Osteocyte (in vitro differentiated cells): ENCODE measurements around the gene LYPD4. TPM values are rescaled to one million over a fixed set of nuclear protein-coding genes. Genes with fewer than 3 reads are reported as not detected.

ENCODE experiments used
- DNase-seq: peaks from one replicate; pipeline ENCODE4 v3.0.0; 2021; ENCODE audit warnings: mixed read lengths; ENCODE audit not compliant: unreplicated experiment; ENCODE audit errors: extremely low spot score
- H3K27ac Mint-ChIP-seq: one replicate; pipeline ENCODE4 v1.8.0; 2021; ENCODE audit warnings: mild to moderate bottlenecking, mixed read lengths; ENCODE audit not compliant: unreplicated experiment
- H3K27me3 Mint-ChIP-seq: one replicate; pipeline ENCODE4 v1.8.0; 2021; ENCODE audit warnings: mixed read lengths; ENCODE audit not compliant: unreplicated experiment
- H3K36me3 Mint-ChIP-seq: one replicate; pipeline ENCODE4 v1.8.0; 2021; ENCODE audit warnings: mixed read lengths; ENCODE audit not compliant: unreplicated experiment
- H3K4me1 Mint-ChIP-seq: one replicate; pipeline ENCODE4 v1.8.0; 2021; ENCODE audit warnings: mixed read lengths; ENCODE audit not compliant: unreplicated experiment
- H3K4me3 Mint-ChIP-seq: one replicate; pipeline ENCODE4 v1.8.0; 2021; ENCODE audit warnings: mild to moderate bottlenecking, moderate library complexity, mixed read lengths; ENCODE audit not compliant: unreplicated experiment
- H3K9me3 Mint-ChIP-seq: one replicate; pipeline ENCODE4 v1.8.0; 2021; ENCODE audit warnings: mixed read lengths; ENCODE audit not compliant: unreplicated experiment
- total RNA-seq: library from RNA; stranded (reverse); gene quantifications from 2 replicates; pipeline ENCODE4 v1.2.1, GENCODE V29; 2021
- TF ChIP-seq, protein P1 (sequence below): fragments of 200-600 bp; sonication (generic); IDR thresholded peaks from 2 replicates; pipeline ENCODE4 v1.5.0; 2021; ENCODE audit warnings: antibody characterized with exemption, mild to moderate bottlenecking, moderate library complexity

The LYPD4 gene
- total RNA-seq, 1 donor from 2014 or later, result not detected

DNA sequence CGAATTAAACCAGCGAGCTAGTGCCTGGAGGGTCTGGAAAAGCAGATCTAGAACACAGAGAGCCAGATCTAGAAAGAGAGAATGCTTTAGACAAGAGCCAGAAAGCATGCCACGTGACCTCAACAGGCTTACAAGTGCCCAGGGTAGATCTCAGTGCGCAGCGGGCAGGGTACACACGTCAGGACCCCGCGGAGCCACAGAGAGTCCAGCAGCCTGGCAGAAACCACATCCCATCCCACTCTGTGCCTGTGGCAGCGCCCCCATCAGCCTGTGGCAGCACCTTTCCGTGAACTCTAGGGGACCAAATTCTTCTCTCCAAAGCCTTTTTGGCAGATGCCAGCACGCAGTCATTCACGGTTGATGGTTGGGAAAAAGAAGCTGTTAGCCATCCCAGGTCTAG, 44.4 kb upstream of the LYPD4 start:
- TF ChIP-seq, protein P1, sequence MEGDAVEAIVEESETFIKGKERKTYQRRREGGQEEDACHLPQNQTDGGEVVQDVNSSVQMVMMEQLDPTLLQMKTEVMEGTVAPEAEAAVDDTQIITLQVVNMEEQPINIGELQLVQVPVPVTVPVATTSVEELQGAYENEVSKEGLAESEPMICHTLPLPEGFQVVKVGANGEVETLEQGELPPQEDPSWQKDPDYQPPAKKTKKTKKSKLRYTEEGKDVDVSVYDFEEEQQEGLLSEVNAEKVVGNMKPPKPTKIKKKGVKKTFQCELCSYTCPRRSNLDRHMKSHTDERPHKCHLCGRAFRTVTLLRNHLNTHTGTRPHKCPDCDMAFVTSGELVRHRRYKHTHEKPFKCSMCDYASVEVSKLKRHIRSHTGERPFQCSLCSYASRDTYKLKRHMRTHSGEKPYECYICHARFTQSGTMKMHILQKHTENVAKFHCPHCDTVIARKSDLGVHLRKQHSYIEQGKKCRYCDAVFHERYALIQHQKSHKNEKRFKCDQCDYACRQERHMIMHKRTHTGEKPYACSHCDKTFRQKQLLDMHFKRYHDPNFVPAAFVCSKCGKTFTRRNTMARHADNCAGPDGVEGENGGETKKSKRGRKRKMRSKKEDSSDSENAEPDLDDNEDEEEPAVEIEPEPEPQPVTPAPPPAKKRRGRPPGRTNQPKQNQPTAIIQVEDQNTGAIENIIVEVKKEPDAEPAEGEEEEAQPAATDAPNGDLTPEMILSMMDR, result no peak
- no peak for DNase-seq
- H3K9me3 Mint-ChIP-seq, result no peaks in the 10 kb centered on the region
- H3K4me1 Mint-ChIP-seq, result peaks cover 21% of the 10 kb centered on the region
- peaks cover 3% of the 10 kb centered on the region for H3K36me3 Mint-ChIP-seq
- no peak overlapping the region for H3K27ac Mint-ChIP-seq
- H3K4me3 Mint-ChIP-seq, result no peak overlapping the region
- H3K27me3 Mint-ChIP-seq, result no peaks in the 10 kb centered on the region

DNA sequence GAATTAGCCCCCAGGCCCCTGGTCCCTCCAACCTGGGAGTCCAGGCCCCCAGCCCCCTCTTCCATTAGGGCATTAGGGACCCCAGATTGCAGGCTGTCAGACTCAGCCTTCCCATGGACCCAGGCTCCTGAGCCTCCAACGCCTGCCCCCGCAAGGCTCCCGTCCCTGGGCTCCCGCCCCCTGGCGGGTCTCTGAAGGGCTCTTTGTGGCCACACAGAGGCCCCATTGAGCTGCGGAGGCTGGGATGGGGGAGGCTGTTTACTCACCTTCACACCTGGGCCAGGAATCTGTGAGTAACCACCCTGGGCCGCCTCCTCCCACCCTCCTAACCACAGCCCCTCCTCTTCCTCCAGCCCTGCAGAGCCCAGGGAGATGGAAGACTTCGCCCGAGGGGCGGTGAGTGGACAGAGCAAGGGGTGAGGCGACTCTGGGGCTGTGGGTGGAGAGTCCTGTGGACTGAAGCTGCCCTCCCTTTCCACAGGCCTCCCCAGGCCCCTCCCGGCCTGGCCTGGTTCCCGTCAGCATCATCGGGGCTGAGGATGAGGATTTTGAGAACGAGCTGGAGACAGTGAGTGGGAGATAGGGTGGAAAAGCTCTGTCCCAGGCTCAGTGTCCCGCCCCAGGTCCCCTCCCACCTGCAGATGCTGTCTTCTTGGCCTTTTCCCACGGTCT, 43.4 kb upstream of the LYPD4 start:
- no peak overlapping the region for H3K27ac Mint-ChIP-seq
- no peaks in the 10 kb centered on the region for H3K9me3 Mint-ChIP-seq
- no peak overlapping the region for H3K4me3 Mint-ChIP-seq
- peaks cover 3% of the 10 kb centered on the region for H3K36me3 Mint-ChIP-seq
- TF ChIP-seq, protein P1, result no peak
- no peak for DNase-seq
- H3K27me3 Mint-ChIP-seq, result no peaks in the 10 kb centered on the region
- peaks cover 23% of the 10 kb centered on the region for H3K4me1 Mint-ChIP-seq

DNA sequence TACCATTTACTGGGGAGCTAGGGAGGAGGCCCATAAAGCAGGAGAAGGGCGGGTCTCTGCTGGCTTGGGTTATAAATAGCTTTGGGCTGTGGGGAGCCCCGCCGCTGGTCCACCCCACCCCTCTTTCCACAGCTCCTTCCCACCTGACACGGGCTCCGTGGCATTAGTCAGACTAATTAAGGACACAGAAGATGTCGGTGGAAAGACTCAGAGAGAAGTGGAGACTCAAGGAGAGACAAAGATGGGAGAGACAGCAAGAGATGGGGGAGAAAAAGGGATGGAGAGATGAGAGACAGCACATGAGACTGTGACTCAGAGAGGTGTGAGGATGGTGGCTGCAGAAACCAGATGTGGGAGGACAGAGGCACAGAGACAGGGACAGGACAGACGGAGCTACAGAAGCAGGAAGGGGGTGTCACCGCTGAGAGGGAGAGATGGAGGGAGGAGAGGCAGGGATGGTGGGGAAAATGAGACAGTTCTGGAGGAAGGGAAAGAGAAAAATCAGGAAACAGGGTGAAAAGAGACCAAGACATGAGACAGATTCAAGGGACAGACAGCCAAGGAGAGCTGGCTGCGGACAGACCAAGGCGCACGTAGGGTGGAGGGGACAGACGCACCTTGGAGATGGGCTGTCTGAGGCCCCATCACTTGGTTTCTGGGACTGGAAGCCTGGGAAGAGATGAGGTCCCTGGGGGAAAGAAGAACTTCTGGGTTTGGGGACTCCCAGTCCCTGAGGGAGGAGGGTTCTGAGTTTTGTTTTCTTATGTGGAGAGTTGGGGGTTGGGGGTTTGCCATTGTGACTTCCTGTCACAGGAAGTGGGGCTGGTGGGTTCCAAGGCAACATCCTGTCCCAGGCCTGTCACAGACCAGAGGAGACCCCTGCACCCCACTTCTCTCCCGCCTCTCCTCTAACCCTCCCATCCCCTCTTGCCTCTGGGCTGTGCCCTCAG, 42.6 kb upstream of the LYPD4 start:
- Mint-ChIP-seq H3K4me3 (no peak overlapping the region), H3K4me1 (peaks cover 29% of the 10 kb centered on the region), H3K27ac (peak overlapping the region; percentile 27), H3K27me3 (no peaks in the 10 kb centered on the region), H3K36me3 (peaks cover 3% of the 10 kb centered on the region), H3K9me3 (no peaks in the 10 kb centered on the region)
- DNase-seq, result no peak
- TF ChIP-seq, protein P1, result no peak

DNA sequence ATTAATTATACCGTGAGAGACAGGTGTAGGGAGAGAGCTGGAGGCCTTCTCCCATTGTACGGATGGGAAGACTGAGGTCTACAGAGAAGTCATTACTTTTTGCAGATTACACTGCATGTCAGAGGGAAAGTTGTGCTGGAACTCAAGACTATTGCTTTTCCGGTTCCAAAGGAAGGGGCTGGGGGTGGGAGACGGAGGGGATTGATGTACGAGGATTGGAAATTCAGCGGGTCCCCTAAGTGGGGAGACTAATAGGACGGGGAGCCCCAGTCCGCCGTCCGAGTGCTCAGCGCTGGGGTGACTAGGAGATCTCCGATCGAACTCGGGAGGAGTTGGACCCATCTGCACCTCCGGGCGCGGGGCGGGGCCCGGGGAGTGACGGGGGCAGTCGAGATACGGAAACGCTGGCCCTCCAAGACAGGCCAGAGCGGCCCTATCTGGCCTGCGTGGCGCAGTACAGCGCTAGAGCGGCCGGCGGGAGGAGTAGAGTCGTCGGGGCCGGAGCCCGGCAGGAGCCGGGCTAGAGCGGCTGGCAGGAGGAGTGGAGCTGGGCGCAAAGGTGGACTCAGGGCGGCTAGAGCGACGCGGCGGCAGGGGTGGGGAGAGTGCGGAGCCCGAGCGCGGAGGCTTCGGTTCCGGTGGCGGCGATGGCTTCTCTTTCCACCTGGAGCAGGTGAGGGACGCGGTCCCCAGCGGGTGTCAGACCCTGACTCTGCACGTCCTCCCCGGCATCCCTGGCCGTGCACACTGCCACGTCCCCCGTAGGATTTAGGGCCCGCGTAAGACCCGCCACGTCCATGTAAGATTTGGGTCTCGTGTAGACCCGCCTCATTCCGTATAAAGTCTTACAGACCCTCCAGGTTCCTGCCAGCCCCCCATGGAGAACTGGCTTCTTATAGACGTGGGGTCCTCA, 39.6 kb upstream of the LYPD4 start:
- Mint-ChIP-seq H3K4me3 (peak overlapping the region; percentile 92), H3K27ac (peak overlapping the region; percentile 95), H3K4me1 (peaks cover 29% of the 10 kb centered on the region), H3K27me3 (no peaks in the 10 kb centered on the region), H3K9me3 (no peaks in the 10 kb centered on the region), H3K36me3 (no peaks in the 10 kb centered on the region)
- TF ChIP-seq, protein P1, result peak; percentile 40
- peak; percentile 97 for DNase-seq
